ENCODE measurements around the gene MARVELD1. TPM values are rescaled to one million over a fixed set of nuclear protein-coding genes. Genes with fewer than 3 reads are reported as not detected.
"Not testable (repeated sequence)": the region's sequence is repeated elsewhere in the genome, so short reads cannot be mapped to it uniquely, and the experiment has no call there.

Gene MARVELD1
- polyA plus RNA-seq: 10 to 100 TPM in 1 of 3 donors, 1 to 10 TPM in 2; 4.5 to 29.9 (median 8.7) TPM

- peak within 1 kb of the TSS; percentile 78 for H3K27ac ChIP-seq (ENCODE audit: low read depth, low read length)
- WGBS, 3 donors: 4 to 22% (median 6%) methylated on average over 23 to 37 of the region's 37 CpGs
Measured at GRCh38 chr10:97713339-97713825, at the start of gene MARVELD1. MARVELD1 (plus strand) TSS chr10:97713730; CDS start chr10:97713877, 147 bp downstream.

DNA sequence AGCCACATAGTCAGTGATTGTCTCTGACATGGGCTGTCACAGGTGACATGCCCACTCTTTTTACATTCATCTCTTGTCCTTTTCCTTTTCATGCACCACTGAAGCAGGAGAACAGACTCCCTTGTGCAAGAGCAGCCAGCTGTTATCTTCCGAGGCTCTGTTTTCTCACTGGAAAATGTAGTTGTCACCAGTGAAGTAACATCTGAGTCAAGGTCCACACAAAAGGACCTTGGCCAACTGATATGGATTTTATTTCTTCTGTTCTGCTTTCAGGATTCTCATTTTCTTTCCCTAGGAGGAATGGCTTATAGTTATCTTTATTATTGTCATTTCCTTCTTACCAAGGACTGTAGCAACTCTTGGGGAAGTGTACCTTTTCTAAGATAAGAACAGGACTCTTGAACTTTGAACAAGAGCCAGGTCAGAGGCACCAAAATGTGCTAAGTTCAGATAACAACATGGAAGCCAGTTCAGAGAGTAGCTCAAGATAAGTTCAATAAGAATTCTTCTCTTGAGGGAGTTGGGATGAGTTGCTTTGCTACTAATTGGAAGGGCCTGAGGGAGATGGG, 49.2 kb upstream of the MARVELD1 start:
- no peak overlapping the region for H3K27ac ChIP-seq (ENCODE audit: low read depth, low read length)
- WGBS, 3 donors: 48 to 88% (median 86%) methylated on average over 1 of the region's 1 CpG

DNA sequence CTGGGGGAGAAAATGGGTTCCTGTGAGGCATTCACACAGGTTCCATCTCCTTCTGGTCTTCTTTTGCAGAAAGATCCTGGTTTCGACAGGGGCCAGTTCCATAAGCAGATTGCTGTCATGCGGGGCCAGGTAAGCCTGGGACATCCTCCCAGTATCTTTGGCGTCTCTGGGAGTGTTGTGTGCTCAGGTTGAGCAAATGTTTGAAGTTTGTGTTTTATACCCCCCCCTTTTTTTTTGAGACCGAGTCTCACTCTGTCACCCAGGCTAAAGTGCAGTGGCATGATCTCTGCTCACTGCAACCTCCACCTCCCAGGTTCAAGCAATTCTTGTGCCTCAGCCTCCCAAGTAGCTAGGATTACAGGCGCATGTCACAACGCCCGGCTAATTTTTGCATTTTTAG, 46.5 kb upstream of the MARVELD1 start:
- no peak overlapping the region for H3K27ac ChIP-seq (ENCODE audit: low read depth, low read length)
- 90 to 96% (median 92%) methylated on average over 7 of the region's 7 CpGs for WGBS, 3 donors

GRCh38 chr10:97667463-97667862, 46.1 kb upstream of the MARVELD1 start:
- 83 to 92% (median 87%) methylated on average over 6 of the region's 6 CpGs for WGBS, 3 donors
- H3K27ac ChIP-seq (ENCODE audit: low read depth, low read length): no peak overlapping the region

GRCh38 chr10:97669571-97669970, 44.0 kb upstream of the MARVELD1 start:
- H3K27ac ChIP-seq (ENCODE audit: low read depth, low read length): no peak overlapping the region
- WGBS, 3 donors: 40 to 85% (median 43%) methylated on average over 1 of the region's 1 CpG

- WGBS, 3 donors: 62 to 71% (median 62%) methylated on average over 8 of the region's 8 CpGs
- H3K27ac ChIP-seq (ENCODE audit: low read depth, low read length): no peak overlapping the region
Measured at GRCh38 chr10:97673736-97674525, 39.6 kb upstream of the MARVELD1 start.

- 86 to 88% (median 86%) methylated on average over 9 of the region's 9 CpGs for WGBS, 3 donors
Measured at GRCh38 chr10:97675222-97675621, 38.3 kb upstream of the MARVELD1 start.

DNA sequence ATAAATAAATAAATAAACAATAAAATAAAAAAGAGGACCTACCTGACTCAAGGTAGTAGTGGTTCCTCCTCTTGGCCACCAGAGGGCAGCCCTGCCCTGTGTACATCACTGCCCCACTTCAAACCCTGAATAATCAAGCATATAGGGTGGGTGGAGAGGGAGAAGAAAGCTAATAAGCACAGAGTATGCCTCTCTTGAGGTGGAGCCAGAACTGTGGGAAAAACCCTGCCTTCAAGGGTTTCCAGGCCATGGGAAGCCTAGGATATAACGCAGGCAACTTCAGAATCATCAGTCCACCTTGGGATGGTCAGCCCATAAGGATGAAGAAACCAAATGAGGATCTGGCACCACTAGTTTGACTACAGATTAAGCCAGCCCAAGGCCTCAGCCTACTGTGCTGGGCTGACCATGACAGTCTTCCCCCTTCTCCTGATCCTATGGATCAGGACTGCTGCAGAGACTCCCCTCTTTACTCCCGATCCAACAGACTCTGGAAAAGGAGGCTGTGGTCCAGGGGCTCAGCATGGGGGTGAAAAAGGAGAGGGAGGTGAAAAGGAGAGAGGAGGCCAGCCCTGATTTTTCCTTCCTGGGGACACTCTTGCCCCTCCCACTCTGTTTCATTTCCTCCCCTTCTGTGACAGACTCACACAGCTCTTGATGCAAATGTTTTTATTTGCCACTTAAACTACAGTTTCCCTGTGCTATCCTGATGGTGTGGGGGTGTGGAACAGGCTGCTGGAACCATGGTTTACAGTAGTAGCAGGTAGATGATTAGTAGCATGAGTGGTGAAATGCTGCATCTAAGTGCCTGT, 36.6 kb upstream of the MARVELD1 start:
- WGBS, 3 donors: 94 to 97% (median 95%) methylated on average over 2 of the region's 2 CpGs
- no peak overlapping the region for H3K27ac ChIP-seq (ENCODE audit: low read depth, low read length)

More at GRCh38 chr10:97675222-97675621, 38.3 kb upstream of the MARVELD1 start:
- no peak overlapping the region for H3K27ac ChIP-seq (ENCODE audit: low read depth, low read length)

DNA sequence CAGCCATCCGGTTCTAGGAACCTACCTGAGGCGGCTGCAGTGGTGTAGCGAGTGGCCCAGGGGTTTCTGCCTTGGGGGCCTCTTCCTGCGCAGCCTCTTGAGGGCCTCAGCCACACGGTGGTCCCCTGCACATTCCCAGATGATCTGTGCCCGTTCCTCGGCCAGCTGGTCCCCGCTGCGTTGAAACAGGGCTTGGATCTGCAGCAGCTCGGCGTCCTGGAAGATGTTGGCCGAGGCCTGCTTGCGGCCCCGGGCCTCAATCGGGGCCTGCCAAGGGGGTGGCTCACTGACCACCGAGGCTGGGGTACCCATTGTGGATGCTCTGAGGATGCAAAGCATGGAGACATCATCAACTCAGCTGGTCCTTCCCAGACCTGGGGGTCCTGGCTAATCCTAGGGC, 33.9 kb upstream of the MARVELD1 start:
- 91 to 95% (median 93%) methylated on average over 16 of the region's 16 CpGs for WGBS, 3 donors
- no peak overlapping the region for H3K27ac ChIP-seq (ENCODE audit: low read depth, low read length)

DNA sequence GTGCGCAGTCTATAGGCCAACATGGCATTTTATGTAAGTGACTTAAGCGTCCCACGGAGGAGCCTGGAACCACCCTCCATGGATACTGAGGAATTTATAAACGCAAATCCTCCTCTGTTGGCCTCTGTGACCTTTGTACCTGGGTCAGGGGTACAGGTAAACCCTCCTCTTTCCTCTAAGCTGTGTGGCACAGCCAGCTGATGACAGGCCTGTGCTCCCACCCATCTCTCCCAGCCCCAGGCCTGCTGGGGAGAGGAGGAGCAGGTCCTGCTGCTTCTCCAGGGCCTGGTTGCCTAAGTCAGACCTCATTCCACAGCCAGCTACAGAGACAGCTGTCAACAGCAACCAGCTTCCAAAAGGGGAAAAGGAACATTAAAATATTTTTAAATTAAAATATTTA, 31.5 kb upstream of the MARVELD1 start:
- WGBS, 3 donors: 76 to 91% (median 88%) methylated on average over 4 of the region's 4 CpGs
- no peak overlapping the region for H3K27ac ChIP-seq (ENCODE audit: low read depth, low read length)

GRCh38 chr10:97683556-97684367, 29.8 kb upstream of the MARVELD1 start:
- WGBS, 3 donors: 33 to 49% (median 41%) methylated on average over 9 of the region's 9 CpGs
- no peak overlapping the region for H3K27ac ChIP-seq (ENCODE audit: low read depth, low read length)

- H3K27ac ChIP-seq (ENCODE audit: low read depth, low read length): not testable (repeated sequence)
- WGBS, 3 donors: 66 to 83% (median 71%) methylated on average over 6 to 7 of the region's 7 CpGs
Measured at GRCh38 chr10:97684368-97684713, 29.2 kb upstream of the MARVELD1 start.

DNA sequence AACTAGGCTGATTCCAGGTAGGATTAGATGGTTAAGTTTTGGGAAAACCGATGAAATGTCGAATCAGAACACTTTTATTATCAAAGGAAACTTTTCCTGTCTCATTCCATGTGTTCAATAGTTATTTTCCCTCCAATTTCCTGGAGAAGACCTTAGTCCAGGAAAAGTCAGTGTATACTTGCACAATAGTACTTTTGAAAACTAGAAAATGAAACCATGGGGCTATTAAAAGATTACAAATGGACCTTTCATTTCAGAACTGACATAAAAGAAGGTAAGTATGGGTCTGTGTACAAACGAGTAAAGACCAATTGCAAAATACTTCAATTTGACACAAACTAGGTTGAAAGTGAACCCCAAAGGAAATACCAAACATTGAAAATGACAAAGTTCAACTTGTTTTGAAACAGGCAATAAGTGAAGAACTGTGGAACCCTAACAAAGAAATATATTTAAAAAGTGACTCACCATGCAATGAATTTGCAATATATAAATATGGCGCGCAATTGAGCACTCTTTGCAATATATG, 28.6 kb upstream of the MARVELD1 start:
- no peak overlapping the region for H3K27ac ChIP-seq (ENCODE audit: low read depth, low read length)
- WGBS, 3 donors: 55 to 72% (median 62%) methylated on average over 5 of the region's 5 CpGs

GRCh38 chr10:97685395-97685958, 28.1 kb upstream of the MARVELD1 start:
- no peak overlapping the region for H3K27ac ChIP-seq (ENCODE audit: low read depth, low read length)
- 25 to 70% (median 58%) methylated on average over 2 of the region's 2 CpGs for WGBS, 3 donors

GRCh38 chr10:97686301-97686961, 27.1 kb upstream of the MARVELD1 start:
- H3K27ac ChIP-seq (ENCODE audit: low read depth, low read length): no peak overlapping the region
- WGBS, 3 donors: 11 to 19% (median 15%) methylated on average over 14 of the region's 14 CpGs

- 0% methylated on average over 75 to 78 of the region's 78 CpGs for WGBS, 3 donors
Measured at GRCh38 chr10:97686962-97687784, 26.4 kb upstream of the MARVELD1 start, which contains the start of gene AVPI1. AVPI1 (minus strand) TSS chr10:97687241; CDS start chr10:97679905, 7,336 bp downstream.

More at GRCh38 chr10:97686962-97687784, 26.4 kb upstream of the MARVELD1 start, which contains the start of gene AVPI1:
- no peak within 1 kb of the TSS for H3K27ac ChIP-seq (ENCODE audit: low read depth, low read length)

Measured in adipose tissue (tissue), 3 donors.